HG03159 (cell line): ENCODE data around the gene RASGEF1C.

Source experiments
- ATAC-seq: cut with Tn5 transposase; IDR thresholded peaks from one replicate; pipeline ENCODE4 v1.9.1; 2021; ENCODE audit warnings: mild to moderate bottlenecking, moderate library complexity; ENCODE audit not compliant: unreplicated experiment

RASGEF1C gene

DNA sequence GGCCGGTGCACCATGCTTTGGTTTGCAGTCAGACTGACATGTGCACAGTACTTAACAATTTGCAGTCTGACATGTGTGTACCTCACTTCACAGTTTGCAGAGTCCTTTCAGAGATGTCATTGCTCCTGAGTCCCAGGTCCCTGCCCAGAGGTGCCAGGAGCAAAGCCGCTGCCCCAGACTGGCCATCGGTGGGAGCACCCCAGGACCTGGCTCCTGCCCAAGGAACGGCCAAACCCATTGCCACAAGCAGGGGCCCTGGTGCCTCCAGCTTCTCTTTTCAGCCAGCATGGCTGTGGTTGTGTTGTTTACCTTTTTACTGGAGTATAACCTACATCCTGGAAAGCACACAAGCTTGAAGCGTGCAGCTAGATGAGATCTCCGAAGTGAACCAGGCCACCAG, 28.6 kb downstream of the RASGEF1C start:
- ATAC-seq = no peak

- ATAC-seq = no peak
Observed at GRCh38 chr5:180179442-180180420, 29.3 kb downstream of the RASGEF1C start.

GRCh38 chr5:180178531-180179441, 30.2 kb downstream of the RASGEF1C start:
- ATAC-seq = no peak

DNA sequence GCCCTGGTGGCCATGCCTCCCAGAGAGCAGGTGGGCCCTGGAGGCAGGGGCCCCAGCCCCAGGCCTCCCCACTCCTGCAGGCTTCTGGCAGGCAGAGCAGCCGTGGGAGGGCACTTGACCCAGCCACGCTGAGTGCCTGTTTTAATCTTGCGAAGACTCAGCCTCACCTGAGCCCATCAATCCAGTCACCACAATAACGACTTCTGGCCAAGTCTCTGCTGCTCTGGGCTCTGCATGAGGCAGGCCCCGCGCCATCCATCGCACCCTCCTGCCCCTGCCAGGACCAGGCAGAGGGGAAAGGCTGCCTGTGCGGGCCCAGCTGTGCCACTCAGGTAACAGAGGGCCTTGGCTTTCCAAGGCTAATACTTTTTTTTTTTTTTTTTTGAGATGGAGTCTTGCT, 32.8 kb downstream of the RASGEF1C start:
- ATAC-seq = no peak

DNA sequence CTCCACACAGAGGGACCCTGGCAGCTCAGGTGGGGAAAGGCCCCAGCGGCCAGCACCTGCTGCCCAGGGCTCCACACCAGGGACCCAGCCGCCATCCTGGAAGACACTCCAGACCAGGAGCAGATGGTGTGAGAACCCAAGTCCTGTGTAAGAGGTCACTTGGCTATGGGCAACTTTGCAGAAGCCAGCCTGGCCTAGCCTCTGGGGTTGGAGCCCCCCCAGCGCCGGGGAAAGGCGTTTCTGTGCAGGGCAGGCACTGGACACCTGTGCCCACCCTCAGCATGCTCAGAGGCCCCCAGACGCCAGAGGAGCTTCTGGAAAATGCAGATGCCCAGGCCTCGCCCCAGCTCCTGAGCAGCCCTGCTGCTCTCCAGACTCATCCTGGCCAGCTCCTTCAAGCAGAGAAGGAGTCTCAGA, 34.0 kb downstream of the RASGEF1C start:
- no peak for ATAC-seq

DNA sequence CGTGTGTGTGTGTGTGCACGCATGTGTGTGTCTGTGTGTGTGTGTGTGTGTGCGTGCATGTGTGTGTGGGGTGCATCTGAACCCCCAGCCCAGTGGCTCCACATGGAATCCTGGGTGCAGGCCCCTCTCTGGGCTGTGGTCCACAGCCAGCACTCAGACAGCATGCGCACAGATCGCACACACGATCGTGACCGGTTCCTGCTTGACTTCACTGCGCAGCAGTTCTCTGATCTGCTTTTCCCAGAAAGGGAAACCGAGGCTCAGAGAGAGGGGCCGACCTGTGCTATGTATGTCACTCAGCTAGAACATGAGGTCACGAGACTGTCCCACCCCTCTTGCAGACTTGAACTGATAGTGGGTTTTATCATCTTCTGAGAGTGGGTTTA, 34.4 kb downstream of the RASGEF1C start:
- ATAC-seq = no peak

- ATAC-seq = no peak
Observed at GRCh38 chr5:180173875-180174586, 35.0 kb downstream of the RASGEF1C start.

- ATAC-seq = no peak
Observed at GRCh38 chr5:180173198-180173544, 35.8 kb downstream of the RASGEF1C start.

DNA sequence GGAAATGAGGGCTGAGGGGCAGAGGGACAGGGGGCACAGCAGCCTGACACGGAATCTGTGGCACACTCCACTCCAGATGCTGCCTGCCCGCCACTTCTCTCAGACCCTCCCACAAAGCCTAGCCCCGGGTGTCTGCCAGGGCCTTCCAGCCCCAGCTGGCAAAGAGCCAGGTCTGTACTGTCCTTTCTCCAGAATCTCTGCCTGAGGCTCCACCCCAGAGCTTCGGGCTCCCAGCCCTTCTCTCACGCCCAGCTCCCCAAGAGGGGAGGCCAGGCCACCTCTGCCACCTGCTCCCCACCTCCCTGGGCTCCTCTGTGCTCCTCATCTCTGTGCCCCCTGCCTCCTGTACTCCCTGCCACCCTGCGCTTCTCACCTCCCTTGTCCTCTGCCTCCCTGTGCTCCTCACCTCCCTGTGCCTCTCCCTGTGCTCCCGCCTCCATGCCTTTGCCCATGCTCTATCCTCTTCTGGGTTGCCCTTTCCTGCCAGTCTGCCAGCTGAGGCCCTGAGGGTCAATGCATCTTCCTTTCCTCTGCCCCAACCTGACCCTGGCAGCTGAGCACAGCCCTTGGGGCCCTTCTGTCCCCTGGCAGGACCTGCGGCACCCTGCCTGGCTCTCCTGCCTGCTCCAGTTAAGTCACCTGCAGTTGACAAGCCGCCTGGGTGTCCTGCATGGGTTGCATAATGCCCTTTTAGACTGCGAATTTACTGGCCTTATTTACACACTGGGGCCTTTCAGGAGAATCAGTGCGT, 36.4 kb downstream of the RASGEF1C start:
- no peak for ATAC-seq

GRCh38 chr5:180171568-180172094, 37.4 kb downstream of the RASGEF1C start:
- ATAC-seq = no peak

- no peak for ATAC-seq
Observed at GRCh38 chr5:180170810-180171567, 38.0 kb downstream of the RASGEF1C start.

- no peak for ATAC-seq
Observed at GRCh38 chr5:180170106-180170809, 38.8 kb downstream of the RASGEF1C start.

DNA sequence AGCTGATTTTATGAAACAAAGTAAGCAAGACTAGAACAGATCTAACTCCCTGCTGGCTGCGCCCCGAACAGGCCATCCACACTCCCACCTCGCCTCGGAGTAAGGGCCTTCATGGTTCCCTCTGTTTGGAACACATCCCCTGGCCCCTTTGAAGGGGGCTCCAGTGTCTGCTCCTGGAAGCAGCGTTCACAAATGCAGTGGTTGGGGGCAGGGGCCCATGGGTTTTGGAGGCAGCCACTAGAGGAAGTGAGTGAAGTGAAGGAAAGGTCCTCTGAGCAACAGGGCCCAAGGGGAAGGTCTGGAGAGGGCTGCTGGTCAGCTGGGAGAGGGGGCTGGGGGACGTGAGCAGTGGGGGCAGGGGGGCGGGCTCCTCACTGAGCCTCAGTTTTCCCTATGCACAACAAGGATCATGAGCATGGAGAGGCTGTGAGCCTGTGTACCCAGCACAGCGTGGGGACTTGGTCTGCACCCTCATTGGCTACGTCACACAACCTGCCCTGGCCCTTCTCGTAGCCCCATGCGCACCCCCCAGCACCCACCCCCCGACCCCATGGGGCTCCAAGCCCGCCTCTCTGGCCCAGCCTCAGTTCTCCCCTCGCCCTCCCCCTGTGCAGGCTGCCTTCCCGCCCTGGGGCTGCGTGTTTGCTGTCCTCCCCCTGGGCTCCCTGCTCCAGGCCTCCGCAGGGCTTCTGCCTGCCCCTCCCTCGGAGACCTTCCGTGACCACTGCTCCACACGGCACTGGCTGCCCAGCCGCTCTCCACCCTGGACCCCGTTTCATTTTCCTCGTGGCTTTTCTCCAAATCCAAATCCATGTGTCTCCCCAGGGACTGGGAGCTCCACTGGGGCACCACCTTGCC, 39.5 kb downstream of the RASGEF1C start:
- no peak for ATAC-seq

DNA sequence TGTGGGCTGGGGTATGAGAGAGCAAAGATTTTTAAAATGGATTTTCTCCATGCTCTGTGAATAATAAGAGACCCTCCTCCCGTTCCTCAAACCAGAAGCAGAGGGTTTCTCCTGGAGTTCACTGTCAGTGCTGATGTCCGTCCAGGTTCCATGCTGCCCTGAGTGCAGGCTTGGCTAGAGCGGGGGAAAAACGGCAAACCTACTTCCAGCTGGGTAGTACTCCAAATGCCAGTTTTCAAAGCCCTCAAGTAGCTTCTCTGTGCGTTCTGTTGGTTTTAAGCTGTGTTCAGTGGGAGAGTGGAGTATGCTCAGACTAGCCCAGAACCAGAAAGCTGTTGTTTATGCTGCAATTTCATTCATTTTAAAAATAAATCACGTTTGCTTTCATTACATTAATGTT, 40.3 kb downstream of the RASGEF1C start:
- ATAC-seq = no peak

- ATAC-seq = no peak
Observed at GRCh38 chr5:180166176-180166575, 42.8 kb downstream of the RASGEF1C start.

DNA sequence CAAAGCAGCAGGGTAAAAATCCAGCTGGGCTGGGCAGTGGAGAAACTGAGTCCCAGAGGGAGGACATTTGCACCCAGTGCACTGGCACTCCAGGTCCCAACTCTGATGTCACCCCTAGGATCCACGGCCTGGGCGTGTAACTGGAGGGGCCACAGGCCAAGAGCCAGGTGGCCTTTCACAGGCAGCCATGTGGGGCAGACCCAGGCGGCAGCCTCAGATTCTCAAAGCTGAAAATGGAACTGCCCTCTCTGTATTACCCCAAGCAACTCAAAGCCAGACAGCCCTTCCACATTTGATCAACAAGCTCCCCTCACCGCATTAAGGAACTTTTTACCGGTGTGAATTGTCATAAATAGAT, 46.7 kb downstream of the RASGEF1C start:
- ATAC-seq = no peak

- no peak for ATAC-seq
Observed at GRCh38 chr5:180161420-180162303, 47.3 kb downstream of the RASGEF1C start.
